PFSK-1 (cell line): Measurements from ENCODE around the gene CEBPA.

Experiments
- FOXP2 ChIP-seq: optimal IDR thresholded peaks from 2 replicates; pipeline ENCODE3; 2011; ENCODE audit warnings: borderline replicate concordance, control low read depth, inconsistent platforms; ENCODE audit not compliant: insufficient read depth; ENCODE audit errors: extremely low read length, extremely low read depth
- POLR2AphosphoS5 ChIP-seq: IDR thresholded peaks from 2 replicates; pipeline ENCODE4 v1.6.1; 2012; ENCODE audit warnings: low read depth, mild to moderate bottlenecking, control low read depth, low read length, moderate library complexity
- SIN3A ChIP-seq: IDR thresholded peaks from 2 replicates; pipeline ENCODE4 v1.6.1; 2012; ENCODE audit warnings: mild to moderate bottlenecking, low read length, moderate library complexity, borderline replicate concordance; ENCODE audit not compliant: insufficient read depth
- TAF1 ChIP-seq: IDR thresholded peaks from 2 replicates; pipeline ENCODE4 v1.6.1; 2012; ENCODE audit warnings: low read length, control low read depth, borderline replicate concordance; ENCODE audit not compliant: insufficient read depth
- TF ChIP-seq, protein P1 (sequence below), 2 experiments: IDR thresholded peaks; 2 replicates each; pipeline versions ENCODE4 v1.6.1 to v1.8.0; 2011 to 2012; ENCODE audit warnings: low read depth in 2 of 2, low read length in 2 of 2, control low read depth in 1 of 2, inconsistent platforms in 1 of 2, mild to moderate bottlenecking in 1 of 2, moderate library complexity in 1 of 2; ENCODE audit not compliant: insufficient read depth in 1 of 2

- TF ChIP-seq TAF1 (no peak), SIN3A (no peak), POLR2AphosphoS5 (no peak), FOXP2 (no peak)
- TF ChIP-seq, protein P1, sequence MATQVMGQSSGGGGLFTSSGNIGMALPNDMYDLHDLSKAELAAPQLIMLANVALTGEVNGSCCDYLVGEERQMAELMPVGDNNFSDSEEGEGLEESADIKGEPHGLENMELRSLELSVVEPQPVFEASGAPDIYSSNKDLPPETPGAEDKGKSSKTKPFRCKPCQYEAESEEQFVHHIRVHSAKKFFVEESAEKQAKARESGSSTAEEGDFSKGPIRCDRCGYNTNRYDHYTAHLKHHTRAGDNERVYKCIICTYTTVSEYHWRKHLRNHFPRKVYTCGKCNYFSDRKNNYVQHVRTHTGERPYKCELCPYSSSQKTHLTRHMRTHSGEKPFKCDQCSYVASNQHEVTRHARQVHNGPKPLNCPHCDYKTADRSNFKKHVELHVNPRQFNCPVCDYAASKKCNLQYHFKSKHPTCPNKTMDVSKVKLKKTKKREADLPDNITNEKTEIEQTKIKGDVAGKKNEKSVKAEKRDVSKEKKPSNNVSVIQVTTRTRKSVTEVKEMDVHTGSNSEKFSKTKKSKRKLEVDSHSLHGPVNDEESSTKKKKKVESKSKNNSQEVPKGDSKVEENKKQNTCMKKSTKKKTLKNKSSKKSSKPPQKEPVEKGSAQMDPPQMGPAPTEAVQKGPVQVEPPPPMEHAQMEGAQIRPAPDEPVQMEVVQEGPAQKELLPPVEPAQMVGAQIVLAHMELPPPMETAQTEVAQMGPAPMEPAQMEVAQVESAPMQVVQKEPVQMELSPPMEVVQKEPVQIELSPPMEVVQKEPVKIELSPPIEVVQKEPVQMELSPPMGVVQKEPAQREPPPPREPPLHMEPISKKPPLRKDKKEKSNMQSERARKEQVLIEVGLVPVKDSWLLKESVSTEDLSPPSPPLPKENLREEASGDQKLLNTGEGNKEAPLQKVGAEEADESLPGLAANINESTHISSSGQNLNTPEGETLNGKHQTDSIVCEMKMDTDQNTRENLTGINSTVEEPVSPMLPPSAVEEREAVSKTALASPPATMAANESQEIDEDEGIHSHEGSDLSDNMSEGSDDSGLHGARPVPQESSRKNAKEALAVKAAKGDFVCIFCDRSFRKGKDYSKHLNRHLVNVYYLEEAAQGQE (IDR thresholded peaks at IDR 0.05; ENCODE audit: insufficient read depth in 1 of 2, low read depth in 2 of 2, low read length in 2 of 2): no peak
Measured at GRCh38 chr19:33273065-33273736, 29.1 kb downstream of the CEBPA start.
